ENCODE results near the gene GRIN2C.

GRIN2C gene

DNA sequence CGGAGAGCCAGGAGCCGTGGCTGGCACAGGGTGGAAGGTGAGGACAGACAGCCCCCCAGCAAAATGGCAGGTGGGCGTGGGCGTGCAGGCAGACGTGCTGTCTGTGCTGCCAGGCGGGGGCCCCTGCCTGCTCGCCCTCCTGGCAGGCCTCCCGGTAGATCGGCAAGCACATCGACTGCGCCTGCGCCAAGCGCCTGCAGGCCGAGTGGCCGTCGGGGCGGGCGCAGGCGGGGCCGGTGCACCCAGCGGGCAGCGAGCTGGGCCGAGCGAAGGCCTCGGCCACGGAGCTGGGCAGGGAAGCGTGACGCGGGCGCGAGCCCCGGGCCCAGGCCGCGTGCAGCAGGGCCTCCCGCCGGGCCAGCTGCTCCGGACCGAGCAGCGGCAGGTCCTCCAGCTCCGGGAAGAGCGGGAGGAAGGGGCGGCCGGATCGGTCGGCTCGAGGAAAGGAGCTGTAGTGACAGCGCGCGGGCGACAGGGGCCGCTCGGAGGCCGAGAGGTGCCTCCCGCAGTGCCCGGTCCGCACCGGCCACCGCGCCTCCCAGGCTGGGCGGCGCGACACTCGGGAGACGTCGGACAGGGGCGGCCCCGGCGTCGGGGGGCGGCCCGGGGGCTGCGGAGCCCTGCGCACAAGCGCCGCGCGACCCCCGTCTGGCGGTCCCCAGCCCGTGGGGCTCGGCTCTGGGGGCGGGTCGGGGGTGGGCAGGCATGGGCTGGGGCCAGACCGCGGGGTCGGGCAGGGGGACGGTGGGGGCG lies 16.9 kb downstream of the GRIN2C start:
- peak; percentile 82 for DNase-seq

DNA sequence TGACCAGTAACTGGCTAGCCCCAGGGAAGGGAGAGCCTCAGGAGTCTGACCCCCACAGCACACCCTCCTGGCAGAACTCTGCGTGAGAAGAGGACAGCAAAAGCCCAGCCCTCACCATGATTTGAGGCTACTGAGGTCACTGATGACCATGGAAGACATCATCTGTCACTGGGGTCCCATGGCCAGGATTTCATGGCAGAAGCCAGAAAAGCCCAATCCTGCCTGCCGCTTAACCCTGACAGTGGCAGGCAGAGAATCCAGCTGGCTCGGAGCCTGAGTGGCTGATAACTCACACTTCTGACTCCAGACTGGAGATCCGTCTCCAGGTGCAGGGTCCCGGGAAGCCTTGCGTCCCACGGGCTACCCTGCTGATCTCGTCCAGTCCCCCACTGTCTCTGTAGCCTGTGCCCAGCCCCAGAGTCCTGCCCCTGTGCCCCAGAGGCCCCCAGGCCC lies 17.5 kb downstream of the GRIN2C start:
- DNase-seq, result no peak

DNA sequence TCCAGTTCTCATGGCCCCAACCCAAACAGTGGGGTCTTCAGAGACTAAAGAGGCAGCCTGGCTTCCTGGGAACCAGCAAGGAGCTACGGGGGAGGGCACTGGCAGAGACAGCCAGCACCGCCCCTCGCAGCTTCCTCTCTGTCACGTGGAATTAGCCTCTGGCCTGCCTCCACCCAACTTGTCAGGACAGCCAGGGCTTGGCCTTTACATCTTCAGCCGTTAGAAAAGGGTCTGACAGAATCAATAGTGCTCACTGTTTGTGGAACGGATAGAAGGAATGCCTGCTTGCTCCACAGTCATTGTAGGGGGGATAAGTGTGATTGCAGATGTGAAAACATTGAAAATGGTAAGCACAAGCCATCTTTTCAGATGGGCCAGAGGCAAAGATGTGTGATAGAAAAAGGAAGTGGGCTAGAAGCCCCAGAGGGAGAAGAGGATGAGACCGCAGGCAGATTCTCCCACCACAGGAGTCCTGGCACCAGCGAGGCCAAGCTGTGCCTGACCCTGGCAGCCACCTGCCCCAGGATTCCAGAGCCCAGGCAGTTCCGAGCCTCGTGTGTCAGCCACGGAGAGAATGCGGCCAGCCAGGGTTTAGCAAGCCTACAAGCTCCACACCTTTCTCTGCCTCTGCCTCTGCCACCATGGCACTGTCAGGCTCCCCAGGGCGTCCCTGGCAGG lies 18.6 kb downstream of the GRIN2C start:
- no peak for DNase-seq

DNA sequence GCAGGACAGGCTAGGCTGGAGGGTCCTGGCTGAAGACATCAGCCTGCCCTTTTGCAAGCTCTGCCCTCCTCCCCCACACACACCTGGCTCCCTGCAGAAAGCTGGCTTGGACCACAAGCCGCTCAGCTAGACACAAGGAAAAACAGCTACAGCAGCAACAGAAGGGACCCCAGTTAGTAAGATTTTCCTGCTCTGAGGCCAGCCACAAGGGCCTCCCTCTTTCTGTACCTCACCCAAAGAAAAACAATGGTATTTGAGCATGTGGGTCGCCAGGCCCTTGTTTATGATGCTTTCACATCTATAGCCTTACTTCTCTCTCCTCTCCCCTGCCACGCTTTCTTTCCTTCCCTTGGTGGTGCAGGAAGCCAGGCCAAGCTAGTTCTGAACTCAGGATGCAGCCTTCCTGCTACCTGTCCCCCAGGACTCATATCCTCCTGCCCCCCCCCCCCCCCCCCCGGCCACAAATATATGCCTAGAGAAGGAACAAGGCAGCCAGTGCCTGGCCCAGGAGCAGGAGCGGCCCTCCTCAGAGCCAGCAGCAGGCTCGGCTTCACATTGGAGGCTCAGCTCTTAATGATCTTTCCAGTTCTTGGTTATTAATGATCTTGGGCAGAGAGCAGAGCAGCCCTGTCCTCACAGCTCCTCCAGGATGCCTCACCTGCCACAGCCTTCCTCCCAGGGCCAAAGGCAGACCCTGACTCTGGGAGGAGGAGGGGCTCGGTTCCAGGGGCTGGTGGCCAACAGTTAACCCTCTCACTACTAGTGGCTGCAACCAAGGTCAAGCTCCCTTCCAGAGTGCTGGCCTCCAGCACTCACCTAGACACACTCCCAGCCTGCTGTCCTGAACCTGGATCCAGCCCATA lies 19.5 kb downstream of the GRIN2C start:
- no peak for DNase-seq

DNA sequence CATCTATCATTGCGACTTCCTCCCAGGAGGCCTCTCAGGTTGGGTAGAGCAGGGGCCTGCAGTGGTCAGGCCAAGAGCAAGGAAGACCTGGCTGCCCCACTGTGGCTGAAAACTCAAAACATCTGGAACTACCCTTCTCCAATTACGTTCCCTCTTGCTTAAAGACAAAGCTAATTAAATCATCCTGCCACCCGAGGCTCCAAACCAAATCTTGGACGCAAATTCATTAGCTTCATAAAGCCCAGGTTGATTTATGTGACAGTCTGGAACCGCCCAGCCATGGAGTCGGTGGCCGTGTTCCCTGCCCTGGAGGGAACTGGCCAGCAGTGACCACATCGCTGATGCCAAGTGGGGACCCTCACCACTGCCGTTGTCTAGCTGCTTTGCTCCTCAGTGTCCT lies 21.4 kb downstream of the GRIN2C start:
- no peak for DNase-seq

DNA sequence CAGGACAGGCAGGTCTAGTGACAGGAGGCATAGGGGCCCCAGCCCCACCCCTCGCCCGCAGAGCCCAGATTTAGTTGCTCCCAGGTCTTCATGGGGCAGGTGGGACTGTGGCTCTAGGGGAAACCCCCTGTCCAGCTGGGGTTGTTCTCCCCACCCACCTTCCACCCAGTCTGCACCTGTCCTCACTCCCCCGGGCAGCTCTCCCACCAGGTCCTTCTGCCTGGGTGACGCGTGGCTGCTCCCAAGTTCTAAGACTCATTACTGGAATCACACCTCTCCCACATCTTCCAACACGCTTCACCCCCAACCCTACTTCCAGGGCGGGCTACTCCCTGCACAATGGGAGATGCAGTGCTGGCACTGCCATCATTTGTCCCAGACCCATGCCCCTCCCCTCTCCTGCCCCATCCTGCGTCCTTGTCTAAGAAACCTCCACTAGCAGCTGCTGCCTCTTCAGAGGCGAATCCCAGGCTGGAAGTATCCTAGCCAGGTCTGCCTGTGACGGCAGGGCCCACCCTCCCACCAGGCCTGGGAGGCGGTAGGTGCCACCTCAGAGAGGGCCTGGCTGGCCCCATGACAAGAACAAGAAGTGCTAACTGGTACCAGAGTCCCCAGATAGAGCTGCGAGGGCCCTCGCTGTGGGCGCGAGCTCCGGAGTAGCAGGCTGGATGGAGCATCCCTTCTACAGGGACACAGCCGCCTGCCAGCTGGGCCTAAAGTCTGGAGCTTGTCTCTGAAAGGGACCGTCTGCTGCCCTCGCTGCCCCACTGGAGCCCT lies 22.8 kb downstream of the GRIN2C start:
- no peak for DNase-seq

DNA sequence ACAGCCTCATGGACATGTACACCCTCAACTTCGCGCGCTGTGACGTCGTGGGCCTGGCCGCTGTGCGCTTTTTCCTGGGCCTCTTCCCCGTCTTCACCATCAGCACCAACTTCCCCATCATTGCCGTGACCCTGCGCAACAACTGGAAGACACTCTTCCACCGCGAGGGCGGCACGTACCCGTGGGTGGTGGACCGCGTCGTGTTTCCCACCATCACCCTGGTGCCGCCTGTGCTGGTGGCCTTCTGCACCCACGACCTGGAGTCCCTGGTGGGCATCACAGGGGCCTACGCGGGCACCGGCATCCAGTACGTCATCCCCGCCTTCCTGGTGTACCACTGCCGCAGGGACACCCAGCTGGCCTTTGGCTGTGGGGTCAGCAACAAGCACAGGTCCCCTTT lies 23.5 kb downstream of the GRIN2C start:
- no peak for DNase-seq

DNA sequence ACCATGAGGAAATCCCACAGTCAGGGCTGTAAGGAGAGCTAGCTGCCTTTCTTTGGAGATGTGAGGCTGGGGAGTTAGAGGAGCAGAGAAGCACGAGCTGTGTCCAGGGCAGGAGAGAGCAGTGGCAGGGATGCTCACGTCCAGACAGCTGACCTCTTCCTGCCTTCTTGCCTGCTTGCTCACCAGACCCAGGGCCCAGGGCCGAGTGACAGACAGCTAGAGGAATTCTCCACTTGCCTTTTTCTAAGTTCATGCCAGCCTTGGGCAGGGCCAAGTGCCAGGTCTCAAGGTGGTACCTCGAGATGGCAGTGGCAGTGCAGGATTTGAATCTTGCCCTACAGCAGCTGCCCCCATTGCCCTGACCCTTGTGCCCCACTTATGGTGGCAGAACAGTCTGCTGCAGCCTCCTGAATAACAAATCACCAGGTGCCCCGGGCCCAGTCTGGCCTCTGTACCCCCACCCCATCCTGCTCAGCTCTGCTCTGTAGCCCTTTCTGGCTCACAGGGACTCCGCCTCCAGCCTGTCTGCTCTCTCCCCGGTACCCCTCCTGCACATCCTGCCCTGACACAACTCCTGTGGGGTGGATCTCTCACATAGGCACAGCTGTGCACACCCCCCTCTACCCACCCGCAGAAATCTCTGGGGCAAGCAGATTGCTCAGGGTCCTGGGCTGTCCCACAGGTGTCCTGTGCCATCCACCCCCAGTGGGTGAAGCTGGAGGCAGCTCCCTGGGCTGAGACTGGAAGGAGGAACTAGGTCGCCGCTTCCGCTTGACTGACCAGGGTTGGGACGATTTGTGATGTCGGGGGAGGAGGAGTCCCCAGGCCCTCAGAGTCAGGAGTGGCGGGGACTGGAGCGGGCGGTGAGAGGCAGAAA lies 25.9 kb downstream of the GRIN2C start:
- no peak for DNase-seq

DNA sequence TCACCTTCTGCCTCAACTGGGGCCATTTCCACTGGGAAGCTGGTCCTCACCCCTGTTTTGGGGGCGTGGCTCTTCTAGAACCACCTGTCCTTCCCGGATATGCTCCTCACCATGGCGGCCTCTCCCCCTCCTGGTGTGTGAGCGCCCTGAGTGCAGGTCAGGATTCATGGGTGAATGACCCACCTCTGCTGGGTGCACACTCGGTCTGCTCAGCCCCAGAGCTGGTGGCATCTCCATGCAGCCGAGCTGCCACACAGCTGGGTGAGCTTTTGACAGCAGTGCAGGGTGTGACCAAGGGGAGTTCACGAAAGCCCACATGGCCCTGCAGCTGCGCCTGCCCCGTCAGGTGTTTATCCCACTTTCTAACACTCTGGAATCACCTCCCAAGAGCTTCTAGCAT lies 27.3 kb downstream of the GRIN2C start:
- DNase-seq, result no peak

DNA sequence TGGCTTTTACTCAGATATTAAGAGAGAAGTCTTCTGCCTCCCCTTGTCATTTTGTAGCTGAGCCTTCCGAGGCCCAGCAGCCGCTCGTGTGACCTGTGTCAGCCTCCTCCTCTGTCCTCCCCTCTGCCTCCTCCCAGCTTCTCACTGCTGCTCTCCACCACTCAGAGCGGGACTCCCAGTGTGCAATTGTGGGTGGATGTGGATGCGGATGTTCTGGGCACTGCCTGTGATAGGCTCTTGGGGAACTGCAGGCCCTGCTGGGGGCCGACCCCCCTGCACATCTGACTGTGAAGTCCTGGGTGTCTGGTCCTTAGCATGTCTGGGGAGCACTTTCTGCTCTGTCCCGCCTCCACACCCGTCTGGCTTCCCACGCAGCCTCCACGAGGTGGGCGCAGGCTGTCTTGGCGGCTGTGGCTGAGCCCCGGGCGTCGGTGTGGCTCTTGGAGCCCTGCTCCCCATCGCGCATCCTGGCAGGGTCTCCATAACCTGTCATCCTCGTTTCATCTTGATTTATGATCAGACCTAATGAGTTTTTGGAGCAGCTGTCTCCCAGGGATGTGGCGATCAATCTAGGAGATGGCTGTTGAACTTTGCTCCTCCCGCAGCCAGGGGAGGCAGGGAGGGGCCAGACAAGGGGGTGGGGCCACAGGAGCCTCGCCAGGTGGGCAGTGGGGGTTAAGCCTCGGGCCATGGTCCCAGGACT lies 28.1 kb downstream of the GRIN2C start:
- peak; percentile 62 for DNase-seq

DNA sequence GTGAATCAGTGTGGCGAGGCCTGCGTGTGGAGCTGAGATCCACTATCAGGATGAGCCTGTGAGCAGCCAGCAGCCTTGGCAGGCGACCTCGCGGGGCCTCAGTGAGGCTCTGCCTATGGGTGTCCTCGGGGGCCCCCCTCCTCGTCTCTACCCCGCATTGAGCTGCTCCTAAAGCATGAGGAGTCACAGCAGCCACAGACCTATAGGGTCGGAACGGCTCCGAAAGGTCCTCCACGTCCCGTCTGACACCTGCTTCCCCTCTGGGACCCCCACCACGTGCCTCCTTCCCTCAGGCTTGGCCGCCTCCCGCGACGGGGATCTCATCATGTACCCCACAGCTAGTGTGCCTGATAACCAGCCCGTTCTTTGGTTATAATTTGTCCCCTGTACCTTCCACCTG lies 28.8 kb downstream of the GRIN2C start:
- no peak for DNase-seq

DNA sequence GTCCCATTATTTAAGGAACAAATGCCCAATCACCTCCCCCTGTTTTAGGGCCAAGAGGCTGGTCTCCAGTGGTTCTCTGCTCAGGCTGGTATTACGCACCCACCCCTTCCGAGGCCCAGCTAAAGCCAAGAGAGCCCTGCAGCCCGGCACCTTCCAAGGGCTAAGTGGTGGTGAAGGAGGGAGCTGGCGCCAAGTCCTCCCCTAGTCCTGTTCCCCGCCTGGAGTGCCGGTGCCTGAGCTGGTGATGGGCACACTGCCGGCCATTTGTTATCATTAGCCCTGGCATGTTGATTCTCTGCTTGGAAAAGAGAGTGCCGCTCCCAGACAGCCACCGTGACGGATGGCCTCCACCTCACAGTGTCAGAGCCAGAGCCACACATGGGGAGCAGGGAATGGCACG lies 31.9 kb downstream of the GRIN2C start:
- no peak for DNase-seq

DNA sequence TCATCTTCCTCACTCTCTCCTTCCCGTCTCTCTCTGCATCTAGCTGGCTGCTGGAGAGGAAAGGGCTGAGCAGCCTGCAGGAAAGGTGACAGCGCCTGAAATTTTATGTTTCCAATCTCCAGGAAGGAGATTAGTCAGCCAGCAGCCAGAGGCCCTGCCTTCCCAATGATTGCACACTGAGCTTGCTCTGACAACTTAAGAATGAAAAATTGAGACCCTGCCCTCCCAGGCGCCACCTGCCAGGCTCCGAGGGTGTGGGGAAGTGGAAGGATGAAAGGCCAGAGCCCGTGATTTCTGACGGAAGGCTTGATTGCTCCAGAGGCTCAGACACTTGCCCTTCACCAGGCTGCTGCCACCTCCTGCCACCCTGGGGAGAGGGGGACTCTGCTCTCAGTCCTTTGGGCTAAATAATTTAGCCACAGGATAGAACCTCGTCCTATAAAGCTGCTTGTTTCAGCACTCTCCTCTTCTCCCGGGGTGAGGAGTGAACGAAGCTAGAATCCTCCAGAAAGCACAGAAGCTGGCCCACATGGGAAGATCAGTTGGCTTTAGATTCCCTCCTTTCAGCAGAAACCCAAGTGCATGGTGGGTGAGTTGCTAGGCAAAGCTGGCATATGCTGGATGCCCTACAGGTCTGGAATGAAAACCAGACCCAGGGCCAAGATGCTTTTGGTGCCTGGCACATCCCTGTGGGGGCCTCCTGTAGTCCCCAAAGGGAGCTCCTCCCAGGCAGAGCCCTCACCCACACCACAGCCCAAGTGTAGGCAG lies 33.5 kb downstream of the GRIN2C start:
- DNase-seq, result peak; percentile 95

DNA sequence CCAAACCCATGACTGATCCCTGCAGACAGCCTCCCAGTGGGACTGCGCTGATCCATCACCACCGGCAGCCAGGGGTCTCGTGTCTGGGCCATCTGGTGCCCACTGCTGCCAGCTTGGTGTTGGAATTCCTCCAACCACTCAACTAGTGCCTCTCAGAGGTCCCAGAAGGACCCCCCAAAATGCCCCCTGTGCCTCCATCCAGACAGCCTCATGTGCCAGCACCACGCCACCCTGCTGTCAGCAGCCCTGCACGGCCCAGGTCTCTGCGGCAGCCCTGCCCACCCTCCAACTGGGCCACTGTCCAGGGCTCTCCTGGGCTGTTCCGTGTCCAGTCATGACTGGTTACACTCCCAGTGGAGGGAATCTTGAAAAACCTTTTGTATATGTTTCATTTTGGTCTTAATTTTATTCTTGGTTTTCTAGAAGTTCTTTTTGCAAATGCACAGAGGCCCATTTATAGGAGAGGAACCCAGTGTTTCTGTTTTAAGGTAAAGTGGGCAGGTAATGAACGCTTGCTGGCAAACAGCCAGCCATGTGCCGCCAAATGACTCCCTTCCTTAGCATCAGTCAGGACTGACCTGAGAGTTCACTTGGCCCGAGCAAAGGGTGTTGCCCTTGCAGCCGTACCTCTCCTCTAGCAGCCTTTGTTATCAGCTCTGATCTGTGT lies 34.6 kb downstream of the GRIN2C start:
- DNase-seq, result peak; percentile 20

DNA sequence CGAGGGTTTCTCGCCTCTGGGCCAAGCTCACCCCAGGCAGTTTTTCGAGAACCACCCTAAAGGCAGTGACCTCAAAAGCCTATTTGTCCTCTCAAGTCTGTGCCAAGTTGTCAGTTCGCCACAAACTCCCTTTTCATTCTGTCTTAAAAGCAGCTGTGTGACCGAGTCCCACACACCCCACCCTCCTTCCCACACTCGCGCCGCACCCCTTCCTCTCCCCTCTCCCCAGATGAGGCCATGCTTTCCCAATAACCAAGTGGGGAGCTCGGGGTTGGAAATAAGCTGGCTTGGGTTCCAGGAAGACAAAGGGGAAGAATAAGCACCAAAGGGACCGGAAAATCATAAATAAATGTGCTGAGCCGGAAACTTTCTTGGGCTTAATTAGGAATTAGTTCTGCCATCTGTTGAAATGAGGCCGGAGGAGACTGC lies 36.7 kb downstream of the GRIN2C start:
- peak; percentile 64 for DNase-seq

DNA sequence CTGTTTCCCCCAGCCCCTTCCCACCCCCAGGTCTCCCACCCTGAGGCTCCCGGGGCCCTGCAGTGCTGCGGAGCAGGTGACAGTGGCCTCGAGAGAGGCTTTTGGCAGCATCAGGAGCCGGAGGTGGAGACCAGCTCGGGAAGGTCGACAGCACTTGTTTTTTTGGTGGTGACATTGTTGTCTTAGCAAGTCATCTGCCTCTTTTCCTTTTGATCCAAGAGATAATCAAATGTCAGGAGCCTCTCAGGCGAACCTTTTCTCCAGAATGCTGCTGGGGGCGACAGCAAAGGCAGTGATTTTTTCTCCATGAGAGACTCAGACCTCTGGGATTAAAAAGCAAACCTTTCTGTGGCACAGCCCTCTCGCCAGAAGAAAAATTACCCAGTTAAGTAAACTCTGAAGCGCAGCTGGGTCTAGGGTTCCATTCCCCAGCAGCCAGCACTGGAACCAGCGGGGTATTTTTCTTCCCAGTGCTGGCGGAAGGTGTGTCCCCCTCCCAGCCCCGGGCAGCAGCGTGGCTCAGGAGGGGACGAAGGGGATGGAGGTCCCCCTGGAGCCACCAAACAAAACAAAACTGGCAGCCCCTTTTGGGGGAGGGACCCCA lies 37.2 kb downstream of the GRIN2C start:
- no peak for DNase-seq

DNA sequence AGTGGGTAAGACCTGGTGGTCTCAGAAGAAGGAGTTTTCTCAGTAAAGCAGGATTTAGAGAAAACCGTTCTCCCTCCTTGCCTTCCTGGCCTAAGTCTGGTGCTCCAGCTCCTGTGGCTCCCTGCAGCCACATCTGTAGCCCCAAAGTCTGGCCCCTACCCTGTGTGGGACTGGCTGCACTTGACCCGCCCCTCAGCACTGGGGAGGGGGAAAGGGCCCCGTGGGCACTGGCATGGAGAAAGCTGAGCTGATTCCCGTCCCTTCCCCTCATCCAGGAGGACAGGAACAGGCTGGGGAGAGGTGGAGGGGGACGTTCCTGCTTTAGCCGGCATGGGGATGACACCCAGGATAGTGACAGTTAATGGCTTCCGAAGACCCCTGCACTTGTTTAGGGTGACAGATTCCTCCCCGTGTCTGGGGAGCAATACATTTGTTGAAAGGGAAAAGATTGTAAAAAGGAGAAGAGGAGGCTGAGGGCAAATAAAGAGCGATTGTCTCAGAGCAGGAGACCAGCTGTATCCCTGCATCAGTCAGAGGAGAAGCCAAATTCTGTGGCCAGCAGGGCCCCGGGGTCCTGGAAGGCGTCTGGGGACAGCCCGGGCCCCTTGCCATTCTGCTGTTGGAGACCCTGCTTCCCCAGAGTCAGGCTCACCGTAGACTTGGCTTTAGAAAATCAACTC lies 37.9 kb downstream of the GRIN2C start:
- no peak for DNase-seq

DNA sequence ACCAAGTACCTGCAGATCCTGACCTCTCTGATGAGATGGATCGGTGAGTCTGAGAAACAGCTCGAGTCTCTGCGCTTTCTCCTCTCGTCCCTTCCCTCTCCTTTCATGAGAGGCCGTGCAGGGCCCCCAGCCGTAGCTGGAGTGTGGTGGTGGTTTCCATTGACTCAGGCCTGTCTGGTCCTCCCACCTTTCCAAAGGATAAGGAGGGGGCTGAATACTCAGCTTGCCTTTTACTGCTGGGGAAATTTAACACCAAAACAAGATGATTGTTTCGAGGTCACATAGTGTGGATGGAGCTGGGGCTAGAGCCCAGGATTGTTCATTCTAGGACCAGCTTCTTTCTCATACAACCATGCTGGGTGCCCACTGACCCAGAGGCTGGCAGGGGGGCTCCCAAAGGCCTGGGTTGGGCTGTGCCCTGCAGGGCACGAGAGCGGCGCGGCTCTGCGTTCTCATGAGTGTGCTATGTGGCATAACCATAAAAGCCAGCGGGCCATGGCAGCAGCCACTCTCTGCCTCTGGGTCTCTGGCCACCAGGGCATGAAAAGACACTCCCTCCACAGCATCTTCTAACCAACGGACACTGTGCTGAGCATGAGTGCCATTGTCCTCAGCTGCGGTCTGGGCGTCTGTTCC lies 39.8 kb downstream of the GRIN2C start:
- DNase-seq, result no peak

Data from NCI-H82 (cell line).